Measurements from ENCODE around the gene CEACAM5. TPM values are rescaled to one million over a fixed set of nuclear protein-coding genes. Genes with fewer than 3 reads are reported as not detected.

CEACAM5 gene
- total RNA-seq, 1 experiment from 2014 or later, result not detected

Other genes with a start within 250 kb of the CEACAM5 start
- gene CEACAM21, start 132.5 kb upstream of the CEACAM5 start, total RNA-seq (2014; rRNA removed; shearing (Covaris generic)), result 0.14 TPM in 1 of 2 replicates, not detected in the other
- not detected in 2 replicates for gene CEACAM4, start 81.6 kb upstream of the CEACAM5 start, total RNA-seq (2014; rRNA removed; shearing (Covaris generic))
- gene CEACAM7, start 20.4 kb upstream of the CEACAM5 start, total RNA-seq (2014; rRNA removed; shearing (Covaris generic)), result not detected in 2 replicates
- gene CEACAM6, start 46.9 kb downstream of the CEACAM5 start, total RNA-seq (2014; rRNA removed; shearing (Covaris generic)), result not detected in 2 replicates
- not detected in 2 replicates for gene CEACAM3, start 88.0 kb downstream of the CEACAM5 start, total RNA-seq (2014; rRNA removed; shearing (Covaris generic))
- gene LYPD4, start 136.1 kb downstream of the CEACAM5 start, total RNA-seq (2014; rRNA removed; shearing (Covaris generic)), result 0.41 TPM in 1 of 2 replicates, not detected in the other
- gene DMRTC2, start 136.4 kb downstream of the CEACAM5 start, total RNA-seq (2014; rRNA removed; shearing (Covaris generic)), result not detected in 2 replicates
- 1,641 and 1,922 TPM in 2 replicates for gene RPS19, start 151.6 kb downstream of the CEACAM5 start, total RNA-seq (2014; rRNA removed; shearing (Covaris generic))
- gene CD79A, start 168.7 kb downstream of the CEACAM5 start, total RNA-seq (2014; rRNA removed; shearing (Covaris generic)), result not detected in 2 replicates
- gene ARHGEF1, start 174.6 kb downstream of the CEACAM5 start, total RNA-seq (2014; rRNA removed; shearing (Covaris generic)), result 14.5 and 15.9 TPM in 2 replicates
- gene ERFL, start 219.8 kb downstream of the CEACAM5 start, total RNA-seq (2014; rRNA removed; shearing (Covaris generic)), result not detected in 2 replicates